ENCODE results near the gene TMCO2. TPM values are rescaled to one million over a fixed set of nuclear protein-coding genes. Genes with fewer than 3 reads are reported as not detected.

Gene TMCO2
- total and polyA plus RNA-seq, 10 of the 15 experiments (the other 5 are each of a cell fraction or from before 2014, with no cell fraction given), result not detected

DNA sequence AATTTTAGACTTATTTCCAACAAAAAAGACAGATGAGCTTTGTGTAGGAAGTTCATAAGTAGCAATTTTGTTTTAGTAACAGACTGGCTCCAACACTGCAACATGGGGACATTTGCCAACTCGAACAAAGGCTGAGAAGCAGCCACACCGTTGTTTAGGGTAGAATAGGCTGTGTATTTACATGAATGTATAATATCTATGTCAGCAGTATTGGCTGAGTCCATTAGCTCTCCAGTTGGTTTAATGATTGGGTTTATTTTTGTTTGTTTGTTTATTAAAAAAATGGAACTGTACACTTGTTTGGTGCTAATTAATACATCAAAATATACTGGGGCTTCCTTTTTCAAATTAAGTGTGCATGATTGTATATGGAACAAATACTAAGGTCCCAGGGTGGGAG lies 7.3 kb upstream of the TMCO2 start:
- Histone ChIP-seq H3K27ac (ENCODE audit: control insufficient read depth, insufficient read depth) (no peak overlapping the region), H3K4me2 (ENCODE audit: control insufficient read depth, insufficient read depth) (no peak overlapping the region), H2AFZ (ENCODE audit: control insufficient read depth, low read depth, low read length) (no peak overlapping the region), H3K9me3 (replicated peaks; ENCODE audit: control insufficient read depth, insufficient read depth, low read length) (no peaks in the 10 kb centered on the region), H3K79me2 (ENCODE audit: control insufficient read depth, insufficient read depth, low read length) (no peaks in the 10 kb centered on the region), H3K4me3 (no peak overlapping the region), H3K36me3 (ENCODE audit: control insufficient read depth in 2 of 2, insufficient read depth in 2 of 2, low read length in 1 of 2) (peaks cover 1 to 32% of the 10 kb centered on the region in 2 experiments), H3K27me3 (replicated peaks in 1 of 2; ENCODE audit: control insufficient read depth in 2 of 2, insufficient read depth in 2 of 2, low read length in 1 of 2) (no peaks in the 10 kb centered on the region), H3K4me1 (ENCODE audit: control insufficient read depth, insufficient read depth, low read length) (peaks cover 13% of the 10 kb centered on the region), H4K20me1 (ENCODE audit: control insufficient read depth, insufficient read depth) (no peaks in the 10 kb centered on the region), H3K9ac (ENCODE audit: control insufficient read depth, insufficient read depth, low read length) (no peak overlapping the region)
- no TSS peak for BruUV-seq (replicated peaks)
- RAD21 ChIA-PET (ENCODE audit: unreplicated experiment), result interaction anchor here (1.0 to 4.0 kb wide), 4 partner anchors 9 to 164 kb away, joined by 3 to 28 read pairs (median 14); no protein-coding TSS in a partner anchor
- SMC1A ChIA-PET (ENCODE audit: uncharacterized antibody, unreplicated experiment), result interaction anchor here (1.0 to 4.3 kb wide), 7 partner anchors 8 to 164 kb away, joined by 3 to 44 read pairs (median 7); no protein-coding TSS in a partner anchor
- POLR2A ChIA-PET, result interaction anchor here (0.6 to 2.7 kb wide), 5 partner anchors 9 to 81 kb away, joined by 3 to 23 read pairs (median 6); no protein-coding TSS in a partner anchor
- DNase-seq (ENCODE audit: low read depth, low spot score), result no peak
- intact Hi-C loops (cut with micrococcal nuclease; ENCODE audit: unreplicated experiment) (no loop called here), in situ Hi-C loops (cut with MboI) (no loop called here)
- CTCF ChIA-PET, result interaction anchor here (0.6 to 6.9 kb wide), 8 partner anchors 9 to 291 kb away, joined by 3 to 33 read pairs (median 6); partner anchors contain the start of gene ZNF684
- TF ChIP-seq, protein P1, sequence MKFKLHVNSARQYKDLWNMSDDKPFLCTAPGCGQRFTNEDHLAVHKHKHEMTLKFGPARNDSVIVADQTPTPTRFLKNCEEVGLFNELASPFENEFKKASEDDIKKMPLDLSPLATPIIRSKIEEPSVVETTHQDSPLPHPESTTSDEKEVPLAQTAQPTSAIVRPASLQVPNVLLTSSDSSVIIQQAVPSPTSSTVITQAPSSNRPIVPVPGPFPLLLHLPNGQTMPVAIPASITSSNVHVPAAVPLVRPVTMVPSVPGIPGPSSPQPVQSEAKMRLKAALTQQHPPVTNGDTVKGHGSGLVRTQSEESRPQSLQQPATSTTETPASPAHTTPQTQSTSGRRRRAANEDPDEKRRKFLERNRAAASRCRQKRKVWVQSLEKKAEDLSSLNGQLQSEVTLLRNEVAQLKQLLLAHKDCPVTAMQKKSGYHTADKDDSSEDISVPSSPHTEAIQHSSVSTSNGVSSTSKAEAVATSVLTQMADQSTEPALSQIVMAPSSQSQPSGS (IDR thresholded peaks at IDR 0.05; ENCODE audit: low read length), result no peak
- TF ChIP-seq SMARCA5 (IDR thresholded peaks at IDR 0.05) (no peak), NR2F1 (conservative IDR thresholded peaks at IDR 0.05) (no peak), RUNX3 (IDR thresholded peaks at IDR 0.05; ENCODE audit: low read length) (no peak), BMI1 (IDR thresholded peaks at IDR 0.05; ENCODE audit: borderline replicate concordance) (no peak), SRF (IDR thresholded peaks at IDR 0.05; ENCODE audit: low read depth in 2 of 2, low read length in 2 of 2) (no peak), TCF7 (IDR thresholded peaks at IDR 0.05; ENCODE audit: borderline replicate concordance) (no peak), TCF12 (IDR thresholded peaks at IDR 0.05; ENCODE audit: low read depth, low read length) (no peak)
- TF ChIP-seq, protein P2, sequence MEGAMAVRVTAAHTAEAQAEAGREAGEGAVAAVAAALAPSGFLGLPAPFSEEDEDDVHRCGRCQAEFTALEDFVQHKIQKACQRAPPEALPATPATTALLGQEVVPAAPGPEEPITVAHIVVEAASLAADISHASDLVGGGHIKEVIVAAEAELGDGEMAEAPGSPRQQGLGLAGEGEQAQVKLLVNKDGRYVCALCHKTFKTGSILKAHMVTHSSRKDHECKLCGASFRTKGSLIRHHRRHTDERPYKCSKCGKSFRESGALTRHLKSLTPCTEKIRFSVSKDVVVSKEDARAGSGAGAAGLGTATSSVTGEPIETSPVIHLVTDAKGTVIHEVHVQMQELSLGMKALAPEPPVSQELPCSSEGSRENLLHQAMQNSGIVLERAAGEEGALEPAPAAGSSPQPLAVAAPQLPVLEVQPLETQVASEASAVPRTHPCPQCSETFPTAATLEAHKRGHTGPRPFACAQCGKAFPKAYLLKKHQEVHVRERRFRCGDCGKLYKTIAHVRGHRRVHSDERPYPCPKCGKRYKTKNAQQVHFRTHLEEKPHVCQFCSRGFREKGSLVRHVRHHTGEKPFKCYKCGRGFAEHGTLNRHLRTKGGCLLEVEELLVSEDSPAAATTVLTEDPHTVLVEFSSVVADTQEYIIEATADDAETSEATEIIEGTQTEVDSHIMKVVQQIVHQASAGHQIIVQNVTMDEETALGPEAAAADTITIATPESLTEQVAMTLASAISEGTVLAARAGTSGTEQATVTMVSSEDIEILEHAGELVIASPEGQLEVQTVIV (IDR thresholded peaks at IDR 0.05; ENCODE audit: borderline replicate concordance, partially characterized antibody), result no peak
- ATAC-seq, result no peak
- FAIRE-seq, result no peak
- 68% methylated on average over 2 of the region's 2 CpGs for WGBS (ENCODE audit: insufficient coverage, insufficient replicate concordance, low lambda C conversion rate, missing lambda C conversion rate)
